Glutamatergic neuron (in vitro differentiated cells): Measurements from ENCODE around the gene DRD4. TPM values are rescaled to one million over a fixed set of nuclear protein-coding genes. Genes with fewer than 3 reads are reported as not detected.

Source experiments
- DNase-seq: peaks from one replicate; pipeline ENCODE4 v3.0.0; 2022
- H3K27ac Mint-ChIP-seq: one replicate; pipeline ENCODE4 v1.8.0; 2020; ENCODE audit warnings: mild to moderate bottlenecking, mixed read lengths, inconsistent platforms; ENCODE audit not compliant: unreplicated experiment
- H3K27me3 Mint-ChIP-seq: one replicate; pipeline ENCODE4 v1.8.0; 2020; ENCODE audit warnings: mild to moderate bottlenecking, moderate library complexity, mixed read lengths, inconsistent platforms; ENCODE audit not compliant: unreplicated experiment
- H3K36me3 Mint-ChIP-seq: one replicate; pipeline ENCODE4 v1.8.0; 2020; ENCODE audit warnings: mild to moderate bottlenecking, mixed read lengths, inconsistent platforms; ENCODE audit not compliant: unreplicated experiment
- H3K4me1 Mint-ChIP-seq: one replicate; pipeline ENCODE4 v1.8.0; 2020; ENCODE audit warnings: mild to moderate bottlenecking, low read depth, mixed read lengths, inconsistent platforms; ENCODE audit not compliant: unreplicated experiment
- H3K4me3 Mint-ChIP-seq: one replicate; pipeline ENCODE4 v1.8.0; 2020; ENCODE audit warnings: mild to moderate bottlenecking, mixed read lengths, inconsistent platforms; ENCODE audit not compliant: unreplicated experiment
- H3K9me3 Mint-ChIP-seq: one replicate; pipeline ENCODE4 v1.8.0; 2020; ENCODE audit warnings: mild to moderate bottlenecking, moderate library complexity, mixed read lengths, inconsistent platforms; ENCODE audit not compliant: unreplicated experiment
- total RNA-seq: library from RNA; stranded (reverse); fragmentation: NEBNext Ultra II Directional; extraction: Animal tissue kit (Norgen Biotek cat#: 25700); gene quantifications from one replicate; pipeline ENCODE4 v1.2.1, GENCODE V29; 2021; ENCODE audit not compliant: unreplicated experiment
- TF ChIP-seq, protein P1 (sequence below): fragments of 200-600 bp; sonication (generic); IDR thresholded peaks from one replicate; pipeline ENCODE4 v1.5.0; 2021; ENCODE audit not compliant: partially characterized antibody, unreplicated experiment

Gene DRD4
- total RNA-seq, 1 donor from 2014 or later = 2.9 TPM

DNA sequence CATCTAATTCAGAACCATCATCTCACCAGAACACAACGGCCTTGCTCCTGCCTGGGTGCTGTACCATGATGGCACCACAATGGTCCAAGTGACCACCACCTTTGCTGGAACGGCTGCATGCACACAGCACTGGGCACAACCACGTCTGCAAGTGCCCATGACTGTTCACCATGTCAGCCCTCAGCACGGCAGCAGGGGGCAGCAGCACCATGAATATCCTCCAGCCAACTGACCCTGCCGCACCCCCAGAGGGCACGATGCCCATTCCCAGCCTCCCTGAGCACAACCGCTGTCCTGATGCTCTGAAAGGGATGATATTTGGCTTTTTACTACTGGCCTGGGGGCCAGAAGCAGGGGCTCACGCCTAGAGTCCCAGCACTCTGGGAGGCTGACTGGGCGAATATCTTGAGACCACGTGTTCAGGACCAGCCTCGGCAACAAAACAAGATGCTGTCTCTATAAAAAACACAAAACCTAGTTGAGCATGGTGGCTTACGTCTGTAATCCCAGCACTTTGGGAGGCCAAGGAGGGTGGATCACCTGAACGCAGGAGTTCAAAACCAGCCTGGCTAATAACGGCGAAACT is 25.7 kb downstream of the DRD4 start:
- peaks cover 2% of the 10 kb centered on the region for H3K27me3 Mint-ChIP-seq
- peak; percentile 66 for DNase-seq
- TF ChIP-seq, protein P1, sequence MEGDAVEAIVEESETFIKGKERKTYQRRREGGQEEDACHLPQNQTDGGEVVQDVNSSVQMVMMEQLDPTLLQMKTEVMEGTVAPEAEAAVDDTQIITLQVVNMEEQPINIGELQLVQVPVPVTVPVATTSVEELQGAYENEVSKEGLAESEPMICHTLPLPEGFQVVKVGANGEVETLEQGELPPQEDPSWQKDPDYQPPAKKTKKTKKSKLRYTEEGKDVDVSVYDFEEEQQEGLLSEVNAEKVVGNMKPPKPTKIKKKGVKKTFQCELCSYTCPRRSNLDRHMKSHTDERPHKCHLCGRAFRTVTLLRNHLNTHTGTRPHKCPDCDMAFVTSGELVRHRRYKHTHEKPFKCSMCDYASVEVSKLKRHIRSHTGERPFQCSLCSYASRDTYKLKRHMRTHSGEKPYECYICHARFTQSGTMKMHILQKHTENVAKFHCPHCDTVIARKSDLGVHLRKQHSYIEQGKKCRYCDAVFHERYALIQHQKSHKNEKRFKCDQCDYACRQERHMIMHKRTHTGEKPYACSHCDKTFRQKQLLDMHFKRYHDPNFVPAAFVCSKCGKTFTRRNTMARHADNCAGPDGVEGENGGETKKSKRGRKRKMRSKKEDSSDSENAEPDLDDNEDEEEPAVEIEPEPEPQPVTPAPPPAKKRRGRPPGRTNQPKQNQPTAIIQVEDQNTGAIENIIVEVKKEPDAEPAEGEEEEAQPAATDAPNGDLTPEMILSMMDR = peak; percentile 69
- peaks cover 3% of the 10 kb centered on the region for H3K9me3 Mint-ChIP-seq
- H3K27ac Mint-ChIP-seq = peak overlapping the region; percentile 8
- H3K4me3 Mint-ChIP-seq = no peak overlapping the region
- H3K4me1 Mint-ChIP-seq = no peaks in the 10 kb centered on the region
- no peaks in the 10 kb centered on the region for H3K36me3 Mint-ChIP-seq

DNA sequence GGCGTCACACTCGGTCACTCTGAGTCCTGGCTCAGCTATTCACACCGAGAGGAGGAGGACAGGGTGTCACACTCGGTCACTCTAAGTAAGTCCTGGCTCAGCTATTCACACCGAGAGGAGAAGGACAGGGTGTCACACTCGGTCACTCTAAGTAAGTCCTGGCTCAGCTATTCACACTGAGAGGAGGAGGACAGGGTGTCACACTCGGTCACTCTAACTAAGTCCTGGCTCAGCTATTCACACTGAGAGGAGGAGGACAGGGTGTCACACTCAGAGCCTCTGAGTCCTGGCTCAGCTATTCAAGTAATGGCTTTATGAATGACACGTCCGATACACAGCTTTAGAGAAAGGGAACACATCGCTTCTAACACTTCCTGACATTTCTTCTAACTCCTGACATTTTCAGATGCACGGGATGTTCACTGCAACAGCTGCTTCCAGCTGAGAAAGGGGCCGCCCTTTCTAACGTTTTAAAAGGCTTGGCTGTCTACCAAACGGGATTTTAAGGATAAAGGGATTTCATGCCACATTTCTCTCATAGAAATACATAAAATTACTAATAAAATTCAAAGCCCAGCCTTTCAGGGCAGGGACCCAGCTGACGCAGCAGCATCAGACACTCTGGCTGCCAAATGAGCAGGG is 28.1 kb downstream of the DRD4 start:
- DNase-seq = no peak
- H3K9me3 Mint-ChIP-seq = peaks cover 3% of the 10 kb centered on the region
- no peaks in the 10 kb centered on the region for H3K4me1 Mint-ChIP-seq
- TF ChIP-seq, protein P1 = no peak
- H3K27ac Mint-ChIP-seq = no peak overlapping the region
- H3K27me3 Mint-ChIP-seq = peaks cover 2% of the 10 kb centered on the region
- H3K4me3 Mint-ChIP-seq = no peak overlapping the region
- no peaks in the 10 kb centered on the region for H3K36me3 Mint-ChIP-seq

GRCh38 chr11:665704-666281 is 28.7 kb downstream of the DRD4 start:
- no peak for DNase-seq
- Mint-ChIP-seq H3K36me3 (no peaks in the 10 kb centered on the region), H3K4me3 (no peak overlapping the region), H3K27ac (no peak overlapping the region), H3K9me3 (peaks cover 3% of the 10 kb centered on the region), H3K27me3 (peaks cover 2% of the 10 kb centered on the region), H3K4me1 (no peaks in the 10 kb centered on the region)
- TF ChIP-seq, protein P1 = no peak

- Mint-ChIP-seq H3K4me3 (no peak overlapping the region), H3K36me3 (peaks cover 9% of the 10 kb centered on the region)
These were observed 36.8 kb downstream of the DRD4 start for GRCh38 chr11:673866-674265.

More at GRCh38 chr11:673866-674265, 36.8 kb downstream of the DRD4 start:
- no peaks in the 10 kb centered on the region for H3K4me1 Mint-ChIP-seq
- TF ChIP-seq, protein P1 = no peak
- no peak overlapping the region for H3K27ac Mint-ChIP-seq
- no peaks in the 10 kb centered on the region for H3K9me3 Mint-ChIP-seq
- DNase-seq = no peak
- H3K27me3 Mint-ChIP-seq = no peaks in the 10 kb centered on the region
